WTC11 (cell line): ENCODE measurements around the gene ELOVL5. TPM values are rescaled to one million over a fixed set of nuclear protein-coding genes. Genes with fewer than 3 reads are reported as not detected.

ENCODE experiments used
- ATAC-seq: fragments of 200-7000 bp; cut with Tn5 transposase; 2 replicates; pipeline ENCODE4 v1.10.0; 2021; ENCODE audit warnings: mild to moderate bottlenecking, moderate library complexity
- CTCF ChIA-PET: fragments of 300-600 bp; sonication (Branson Sonifier 250); formaldehyde crosslinking; loops from one replicate; lab custom pipeline; 2021; ENCODE audit warnings: antibody characterized with exemption; lab: Charles Lee
- POLR2A ChIA-PET: fragments of 350-600 bp; sonication (Branson Sonifier 250); formaldehyde crosslinking; loops from one replicate; lab custom pipeline; 2021; ENCODE audit warnings: antibody characterized with exemption; lab: Charles Lee
- DNase-seq: peaks from one replicate; pipeline ENCODE4 v3.0.0; 2021; ENCODE audit warnings: low spot score
- H3K27ac Mint-ChIP-seq: 2 replicates; pipeline ENCODE4 v1.8.0; 2021; ENCODE audit warnings: mixed read lengths
- H3K27me3 Mint-ChIP-seq: 2 replicates; pipeline ENCODE4 v1.8.0; 2021; ENCODE audit warnings: low read depth, mild to moderate bottlenecking, moderate library complexity, mixed read lengths
- H3K36me3 Mint-ChIP-seq: 2 replicates; pipeline ENCODE4 v1.8.0; 2021; ENCODE audit warnings: mixed read lengths
- H3K4me1 Mint-ChIP-seq: 2 replicates; pipeline ENCODE4 v1.8.0; 2022; ENCODE audit warnings: mixed read lengths
- H3K4me3 Mint-ChIP-seq: 2 replicates; pipeline ENCODE4 v1.8.0; 2021; ENCODE audit warnings: mild to moderate bottlenecking, moderate library complexity, mixed read lengths
- H3K9me3 Mint-ChIP-seq: 2 replicates; pipeline ENCODE4 v1.8.0; 2021; ENCODE audit warnings: mixed read lengths
- ATF3 ChIP-seq: sonication (generic); formaldehyde crosslinking; conservative IDR thresholded peaks from 2 replicates; pipeline ENCODE4 v1.8.1; 2022; ENCODE audit warnings: mild to moderate bottlenecking, missing genetic modification reagents
- ESRRA ChIP-seq: sonication (generic); formaldehyde crosslinking; IDR thresholded peaks from 2 replicates; pipeline ENCODE4 v1.8.1; 2022; ENCODE audit warnings: mild to moderate bottlenecking, missing genetic modification reagents, borderline replicate concordance
- HMGA2 ChIP-seq: fragments of 250-450 bp; sonication (Bioruptor Pico); IDR thresholded peaks from 2 replicates; pipeline ENCODE4 v1.4.0; 2021; ENCODE audit warnings: mild to moderate bottlenecking, moderate library complexity
- HMGXB4 ChIP-seq: sonication (generic); formaldehyde crosslinking; IDR thresholded peaks from 2 replicates; pipeline ENCODE4 v1.8.1; 2023; ENCODE audit warnings: mild to moderate bottlenecking, moderate library complexity, missing genetic modification reagents
- NFE2L1 ChIP-seq: sonication (generic); formaldehyde crosslinking; IDR thresholded peaks from 2 replicates; pipeline ENCODE4 v1.8.1; 2023; ENCODE audit warnings: missing genetic modification reagents
- OVOL2 ChIP-seq: fragments of 250-450 bp; sonication (Bioruptor Pico); IDR thresholded peaks from 2 replicates; pipeline ENCODE4 v1.9.0; 2021; ENCODE audit warnings: mild to moderate bottlenecking, borderline replicate concordance
- PRDM15 ChIP-seq: sonication (generic); formaldehyde crosslinking; IDR thresholded peaks from 2 replicates; pipeline ENCODE4 v1.8.0; 2022; ENCODE audit warnings: missing genetic modification reagents
- RORB ChIP-seq: fragments of 250-450 bp; sonication (Bioruptor Pico); IDR thresholded peaks from 2 replicates; pipeline ENCODE4 v1.9.0; 2021; ENCODE audit warnings: mild to moderate bottlenecking
- SP1 ChIP-seq: sonication (generic); formaldehyde crosslinking; conservative IDR thresholded peaks from 2 replicates; pipeline ENCODE4 v1.8.1; 2022; ENCODE audit warnings: missing genetic modification reagents
- TCF7 ChIP-seq: sonication (generic); formaldehyde crosslinking; IDR thresholded peaks from 2 replicates; pipeline ENCODE4 v1.8.0; 2022; ENCODE audit warnings: mild to moderate bottlenecking, low read depth, missing genetic modification reagents, moderate library complexity
- TEAD1 ChIP-seq: sonication (generic); formaldehyde crosslinking; IDR thresholded peaks from 2 replicates; pipeline ENCODE4 v1.8.0; 2022; ENCODE audit warnings: mild to moderate bottlenecking, missing genetic modification reagents
- TP53 ChIP-seq: sonication (generic); formaldehyde crosslinking; IDR thresholded peaks from 2 replicates; pipeline ENCODE4 v1.8.1; 2023; ENCODE audit warnings: mild to moderate bottlenecking, missing genetic modification reagents
- ZBTB21 ChIP-seq: sonication (generic); formaldehyde crosslinking; IDR thresholded peaks from 2 replicates; pipeline ENCODE4 v1.8.1; 2023; ENCODE audit warnings: mild to moderate bottlenecking, missing genetic modification reagents, borderline replicate concordance
- ZNF121 ChIP-seq: sonication (generic); formaldehyde crosslinking; IDR thresholded peaks from 2 replicates; pipeline ENCODE4 v1.8.0; 2023; ENCODE audit warnings: missing genetic modification reagents
- ZNF263 ChIP-seq: sonication (generic); formaldehyde crosslinking; IDR thresholded peaks from 2 replicates; pipeline ENCODE4 v1.8.1; 2022; ENCODE audit warnings: low read depth, mild to moderate bottlenecking, moderate library complexity, missing genetic modification reagents
- ZNF416 ChIP-seq: fragments of 250-450 bp; sonication (Bioruptor Pico); IDR thresholded peaks from 2 replicates; pipeline ENCODE4 v1.9.0; 2021; ENCODE audit warnings: mild to moderate bottlenecking, inconsistent platforms
- total RNA-seq: library from RNA; stranded (reverse); gene quantifications from 3 replicates; pipeline ENCODE4 v1.2.3, GENCODE V29; 2021
- TF ChIP-seq, protein P1 (sequence below): sonication (generic); formaldehyde crosslinking; IDR thresholded peaks from 2 replicates; pipeline ENCODE4 v1.8.1; 2022; ENCODE audit warnings: mild to moderate bottlenecking, missing genetic modification reagents, moderate library complexity, borderline replicate concordance
- TF ChIP-seq, protein P2 (sequence below): sonication (generic); formaldehyde crosslinking; IDR thresholded peaks from 2 replicates; pipeline ENCODE4 v1.8.0; 2022; ENCODE audit warnings: mild to moderate bottlenecking, missing genetic modification reagents

ELOVL5 gene
- total RNA-seq, 1 experiment from 2014 or later = 122 TPM

DNA sequence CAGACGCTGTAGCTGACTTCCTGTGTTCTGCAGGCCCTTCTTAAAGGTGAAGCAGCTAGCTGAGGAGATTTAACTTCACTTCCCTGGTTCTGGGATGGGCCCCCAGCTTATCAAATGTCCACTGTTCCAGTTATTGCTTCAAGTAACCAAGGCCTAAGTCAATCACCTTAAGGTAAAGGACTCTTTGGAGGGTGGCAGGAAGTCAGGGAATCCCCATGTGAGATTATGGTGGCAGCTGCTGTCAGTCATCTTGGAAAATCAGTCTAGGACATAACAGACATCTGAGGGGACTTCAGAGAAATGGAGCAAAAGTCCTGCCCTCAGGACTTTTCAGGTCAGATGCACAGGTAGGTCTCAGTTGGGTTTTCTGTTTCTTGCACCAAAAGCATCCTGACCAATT, 3.8 kb downstream of the ELOVL5 start:
- H3K9me3 Mint-ChIP-seq = no peaks in the 10 kb centered on the region
- ATAC-seq = no peak
- peaks cover 65% of the 10 kb centered on the region for H3K4me1 Mint-ChIP-seq
- TF ChIP-seq PRDM15 (CRISPR knock-in tag) = no peak
- TF ChIP-seq ZNF416 (CRISPR knock-in tag) = no peak
- no peak for TF ChIP-seq ZNF121
- no peak for TF ChIP-seq ZNF263 (CRISPR knock-in tag)
- TF ChIP-seq ESRRA (CRISPR knock-in tag) = no peak
- no peak for TF ChIP-seq TCF7 (CRISPR knock-in tag)
- TF ChIP-seq, protein P1, sequence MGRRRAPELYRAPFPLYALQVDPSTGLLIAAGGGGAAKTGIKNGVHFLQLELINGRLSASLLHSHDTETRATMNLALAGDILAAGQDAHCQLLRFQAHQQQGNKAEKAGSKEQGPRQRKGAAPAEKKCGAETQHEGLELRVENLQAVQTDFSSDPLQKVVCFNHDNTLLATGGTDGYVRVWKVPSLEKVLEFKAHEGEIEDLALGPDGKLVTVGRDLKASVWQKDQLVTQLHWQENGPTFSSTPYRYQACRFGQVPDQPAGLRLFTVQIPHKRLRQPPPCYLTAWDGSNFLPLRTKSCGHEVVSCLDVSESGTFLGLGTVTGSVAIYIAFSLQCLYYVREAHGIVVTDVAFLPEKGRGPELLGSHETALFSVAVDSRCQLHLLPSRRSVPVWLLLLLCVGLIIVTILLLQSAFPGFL = no peak
- no peak for DNase-seq
- H3K4me3 Mint-ChIP-seq = no peak overlapping the region
- peak overlapping the region; percentile 57; the same call in 1 of the 2 replicates for H3K27ac Mint-ChIP-seq
- POLR2A ChIA-PET = no interaction called here
- peaks cover 5% of the 10 kb centered on the region; the same call in 1 of the 2 replicates for H3K36me3 Mint-ChIP-seq
- H3K27me3 Mint-ChIP-seq = peaks cover 11% of the 10 kb centered on the region
- CTCF ChIA-PET = interaction anchor here (1.4 kb wide), 1 partner anchor 50 kb away, joined by 4 read pairs; no protein-coding TSS in a partner anchor

- H3K4me1 Mint-ChIP-seq = peaks cover 64% of the 10 kb centered on the region
- H3K27me3 Mint-ChIP-seq = no peaks in the 10 kb centered on the region
- H3K9me3 Mint-ChIP-seq = no peaks in the 10 kb centered on the region
- H3K27ac Mint-ChIP-seq = no peak overlapping the region
- DNase-seq = no peak
- TF ChIP-seq, protein P2, sequence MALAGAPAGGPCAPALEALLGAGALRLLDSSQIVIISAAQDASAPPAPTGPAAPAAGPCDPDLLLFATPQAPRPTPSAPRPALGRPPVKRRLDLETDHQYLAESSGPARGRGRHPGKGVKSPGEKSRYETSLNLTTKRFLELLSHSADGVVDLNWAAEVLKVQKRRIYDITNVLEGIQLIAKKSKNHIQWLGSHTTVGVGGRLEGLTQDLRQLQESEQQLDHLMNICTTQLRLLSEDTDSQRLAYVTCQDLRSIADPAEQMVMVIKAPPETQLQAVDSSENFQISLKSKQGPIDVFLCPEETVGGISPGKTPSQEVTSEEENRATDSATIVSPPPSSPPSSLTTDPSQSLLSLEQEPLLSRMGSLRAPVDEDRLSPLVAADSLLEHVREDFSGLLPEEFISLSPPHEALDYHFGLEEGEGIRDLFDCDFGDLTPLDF (CRISPR knock-in tag) = no peak
- TF ChIP-seq RORB (CRISPR knock-in tag) = no peak
- no peak for TF ChIP-seq TP53 (CRISPR knock-in tag)
- no peak for TF ChIP-seq TEAD1 (CRISPR knock-in tag)
- TF ChIP-seq, protein P1 = no peak
- TF ChIP-seq ATF3 (CRISPR knock-in tag) = no peak
- TF ChIP-seq HMGXB4 (CRISPR knock-in tag) = no peak
- TF ChIP-seq OVOL2 = no peak
- no peak for TF ChIP-seq HMGA2 (CRISPR knock-in tag)
- no peak for TF ChIP-seq NFE2L1 (CRISPR knock-in tag)
- no peak for TF ChIP-seq SP1 (CRISPR knock-in tag)
- no peak for TF ChIP-seq ZBTB21
- no peak for ATAC-seq
- H3K36me3 Mint-ChIP-seq = peaks cover 5% of the 10 kb centered on the region; the same call in 1 of the 2 replicates
- no peak overlapping the region for H3K4me3 Mint-ChIP-seq
- ChIA-PET CTCF (interaction anchor here (0.7 kb wide), 1 partner anchor 1180 kb away, joined by 7 read pairs; no protein-coding TSS in a partner anchor), POLR2A (no interaction called here)
These were observed 5.7 kb downstream of the ELOVL5 start for GRCh38 chr6:53343092-53343491.
